Measurements from ENCODE around the gene ATRNL1.

Gene ATRNL1

GRCh38 chr10:115914475-115914874 is 821.3 kb downstream of the ATRNL1 start:
- Histone ChIP-seq H3K27ac (ENCODE audit: low read length) (no peak overlapping the region), H2AFZ (ENCODE audit: low read depth, low read length) (no peak overlapping the region), H3K36me3 (ENCODE audit: insufficient read depth, low read length) (no peaks in the 10 kb centered on the region), H3K4me3 (ENCODE audit: low read depth in 1 of 2, low read length in 2 of 2) (no peak overlapping the region), H3K4me1 (ENCODE audit: insufficient read depth, low read length) (no peaks in the 10 kb centered on the region), H3K4me2 (ENCODE audit: insufficient read depth, low read length) (no peak overlapping the region), H3K9me3 (ENCODE audit: insufficient read depth, low read length, severe bottlenecking) (no peaks in the 10 kb centered on the region), H4K20me1 (ENCODE audit: insufficient read depth, low read length) (no peaks in the 10 kb centered on the region), H3K9ac (ENCODE audit: low read depth, low read length) (no peak overlapping the region), H3K27me3 (ENCODE audit: insufficient read depth, low read length, poor library complexity) (no peaks in the 10 kb centered on the region), H3K79me2 (ENCODE audit: insufficient read depth, low read length) (no peaks in the 10 kb centered on the region)
- TF ChIP-seq EZH2 (IDR thresholded peaks at IDR 0.05; ENCODE audit: borderline replicate concordance, low read depth, low read length, severe bottlenecking) (no peak), CTCF (IDR thresholded peaks at IDR 0.05; ENCODE audit: borderline replicate concordance, extremely low read depth, low read length, poor library complexity, severe bottlenecking) (no peak)
- ATAC-seq (ENCODE audit: insufficient read depth, low read depth) (no peak), DNase-seq (no peak)

GRCh38 chr10:115915429-115915828 is 822.3 kb downstream of the ATRNL1 start:
- Histone ChIP-seq H2AFZ (ENCODE audit: low read depth, low read length) (no peak overlapping the region), H3K4me2 (ENCODE audit: insufficient read depth, low read length) (no peak overlapping the region), H3K9me3 (ENCODE audit: insufficient read depth, low read length, severe bottlenecking) (no peaks in the 10 kb centered on the region), H3K27ac (ENCODE audit: low read length) (no peak overlapping the region), H3K36me3 (ENCODE audit: insufficient read depth, low read length) (no peaks in the 10 kb centered on the region), H4K20me1 (ENCODE audit: insufficient read depth, low read length) (no peaks in the 10 kb centered on the region), H3K27me3 (ENCODE audit: insufficient read depth, low read length, poor library complexity) (no peaks in the 10 kb centered on the region), H3K4me1 (ENCODE audit: insufficient read depth, low read length) (no peaks in the 10 kb centered on the region), H3K9ac (ENCODE audit: low read depth, low read length) (no peak overlapping the region), H3K4me3 (ENCODE audit: low read depth in 1 of 2, low read length in 2 of 2) (no peak overlapping the region), H3K79me2 (ENCODE audit: insufficient read depth, low read length) (no peaks in the 10 kb centered on the region)
- TF ChIP-seq EZH2 (IDR thresholded peaks at IDR 0.05; ENCODE audit: borderline replicate concordance, low read depth, low read length, severe bottlenecking) (no peak), CTCF (IDR thresholded peaks at IDR 0.05; ENCODE audit: borderline replicate concordance, extremely low read depth, low read length, poor library complexity, severe bottlenecking) (no peak)
- DNase-seq, result no peak
- ATAC-seq (ENCODE audit: insufficient read depth, low read depth), result no peak

- Histone ChIP-seq H3K27me3 (ENCODE audit: insufficient read depth, low read length, poor library complexity) (no peaks in the 10 kb centered on the region), H3K4me3 (ENCODE audit: low read depth in 1 of 2, low read length in 2 of 2) (no peak overlapping the region), H3K4me1 (ENCODE audit: insufficient read depth, low read length) (no peaks in the 10 kb centered on the region), H3K9me3 (ENCODE audit: insufficient read depth, low read length, severe bottlenecking) (no peaks in the 10 kb centered on the region), H3K9ac (ENCODE audit: low read depth, low read length) (no peak overlapping the region), H3K27ac (ENCODE audit: low read length) (no peak overlapping the region), H3K79me2 (ENCODE audit: insufficient read depth, low read length) (no peaks in the 10 kb centered on the region), H3K36me3 (ENCODE audit: insufficient read depth, low read length) (no peaks in the 10 kb centered on the region), H4K20me1 (ENCODE audit: insufficient read depth, low read length) (no peaks in the 10 kb centered on the region), H3K4me2 (ENCODE audit: insufficient read depth, low read length) (no peak overlapping the region), H2AFZ (ENCODE audit: low read depth, low read length) (no peak overlapping the region)
- DNase-seq (no peak), ATAC-seq (ENCODE audit: insufficient read depth, low read depth) (no peak)
- TF ChIP-seq EZH2 (IDR thresholded peaks at IDR 0.05; ENCODE audit: borderline replicate concordance, low read depth, low read length, severe bottlenecking), result no peak
These were observed 825.6 kb downstream of the ATRNL1 start for GRCh38 chr10:115918812-115919211.

- Histone ChIP-seq H3K36me3 (ENCODE audit: insufficient read depth, low read length) (no peaks in the 10 kb centered on the region), H3K9me3 (ENCODE audit: insufficient read depth, low read length, severe bottlenecking) (no peaks in the 10 kb centered on the region), H3K9ac (ENCODE audit: low read depth, low read length) (no peak overlapping the region), H3K4me2 (ENCODE audit: insufficient read depth, low read length) (no peak overlapping the region), H3K4me3 (ENCODE audit: low read depth in 1 of 2, low read length in 2 of 2) (no peak overlapping the region), H2AFZ (ENCODE audit: low read depth, low read length) (no peak overlapping the region), H3K27me3 (ENCODE audit: insufficient read depth, low read length, poor library complexity) (no peaks in the 10 kb centered on the region), H3K79me2 (ENCODE audit: insufficient read depth, low read length) (no peaks in the 10 kb centered on the region), H3K27ac (ENCODE audit: low read length) (no peak overlapping the region), H4K20me1 (ENCODE audit: insufficient read depth, low read length) (no peaks in the 10 kb centered on the region), H3K4me1 (ENCODE audit: insufficient read depth, low read length) (no peaks in the 10 kb centered on the region)
- no peak for ATAC-seq (ENCODE audit: insufficient read depth, low read depth)
- TF ChIP-seq CTCF (IDR thresholded peaks at IDR 0.05; ENCODE audit: borderline replicate concordance, extremely low read depth, low read length, poor library complexity, severe bottlenecking), result no peak
- no peak for TF ChIP-seq EZH2 (IDR thresholded peaks at IDR 0.05; ENCODE audit: borderline replicate concordance, low read depth, low read length, severe bottlenecking)
- DNase-seq, result no peak
These were observed 828.6 kb downstream of the ATRNL1 start for GRCh38 chr10:115921795-115922194.
